Colon (tissue), 2 donors: Measurements from ENCODE around the gene MANF.

Experiments used
- FAIRE-seq: peaks from 2 replicates; lab custom pipeline; 2012; peaks lifted over from hg19 to GRCh38; lab: Jason Lieb, UNC
- donor health status: control.
- donor health status: control.

MANF gene

DNA sequence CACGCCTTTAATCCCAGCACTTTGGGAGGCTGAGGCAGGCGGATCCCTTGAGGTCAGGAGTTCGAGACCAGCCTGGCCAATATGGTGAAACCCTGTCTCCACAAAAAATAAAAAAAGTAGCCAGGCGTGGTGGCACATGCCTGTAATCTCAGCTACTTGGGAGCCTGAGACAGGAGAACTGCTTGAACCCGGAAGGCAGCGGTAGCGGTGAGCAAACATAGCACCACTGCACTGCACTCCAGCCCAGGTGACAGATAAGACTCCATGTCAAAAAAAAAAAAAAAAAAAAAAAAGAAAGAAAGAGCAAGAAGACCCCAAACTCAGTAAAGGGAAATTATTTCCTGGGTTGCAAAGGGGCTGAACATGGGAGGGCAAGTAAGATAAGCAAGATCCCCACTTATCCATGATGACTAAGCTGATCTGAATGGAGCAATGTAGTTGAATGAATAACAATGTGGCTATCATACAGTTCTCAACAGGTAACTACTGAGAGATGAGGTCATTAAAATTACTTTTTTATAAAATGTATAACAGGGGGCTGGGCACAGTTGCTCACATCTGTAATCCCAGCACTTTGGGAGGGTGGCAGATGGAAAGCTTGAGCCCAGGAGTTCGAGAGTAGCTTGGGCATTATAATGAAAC, 52.0 kb downstream of the MANF start:
- FAIRE-seq, result no peak
